ENCODE measurements around the gene TARBP2.

TARBP2 gene

GRCh38 chr12:53552361-53553327, 51.6 kb downstream of the TARBP2 start:
- Histone ChIP-seq H3K9ac (ENCODE audit: low read length) (no peak overlapping the region), H3K27me3 (ENCODE audit: control insufficient read depth, insufficient read depth, low read length) (no peaks in the 10 kb centered on the region), H3K27ac (ENCODE audit: low read length) (no peak overlapping the region), H3K9me3 (ENCODE audit: control insufficient read depth, low read depth, low read length) (no peaks in the 10 kb centered on the region), H3K4me1 (ENCODE audit: control insufficient read depth, low read depth, low read length) (no peaks in the 10 kb centered on the region), H3K4me3 (ENCODE audit: low read length) (no peak overlapping the region), H3K36me3 (ENCODE audit: control insufficient read depth, low read depth, low read length) (no peaks in the 10 kb centered on the region)

Measured in iPS-18a (cell line).